Activated CD8-positive, alpha-beta memory T cell treated with anti-CD3 and anti-CD28 coated beads, Interleukin-2, amount 50 U/mL, for 24 hours (primary cell): ENCODE measurements around the gene DNALI1.
"Not testable (repeated sequence)": the region's sequence is repeated elsewhere in the genome, so short reads cannot be mapped to it uniquely, and the experiment has no call there.

ENCODE experiments used
- DNase-seq: peaks from one replicate; pipeline ENCODE4 v3.0.0-alpha.2; 2020; ENCODE audit errors: extremely low read depth

Gene DNALI1

GRCh38 chr1:37556712-37557196 lies at the start of gene DNALI1:
TSS of gene DNALI1 (plus strand) at chr1:37556940. CDS start at chr1:37556995, 55 bp downstream.
- DNase-seq = no peak

- no peak for DNase-seq
These were observed 47.6 kb upstream of the DNALI1 start for GRCh38 chr1:37509181-37509580.

- no peak for DNase-seq
These were observed 42.9 kb upstream of the DNALI1 start for GRCh38 chr1:37513795-37514349.

GRCh38 chr1:37514350-37515184 lies 42.2 kb upstream of the DNALI1 start, which contains the start of gene MEAF6:
TSS of gene MEAF6 (minus strand) at chr1:37514766. CDS start at chr1:37514746, 20 bp downstream.
- peak; percentile 26 for DNase-seq

- no peak for DNase-seq
These were observed 41.3 kb upstream of the DNALI1 start for GRCh38 chr1:37515185-37516034.

GRCh38 chr1:37517569-37517968 lies 39.2 kb upstream of the DNALI1 start:
- no peak for DNase-seq

GRCh38 chr1:37518241-37518640 lies 38.5 kb upstream of the DNALI1 start:
- not testable (repeated sequence) for DNase-seq

- DNase-seq = peak; percentile 40
These were observed 37.8 kb upstream of the DNALI1 start for GRCh38 chr1:37518929-37519328.

- DNase-seq = no peak
These were observed 37.1 kb upstream of the DNALI1 start for GRCh38 chr1:37519613-37520012.

- DNase-seq = not testable (repeated sequence)
These were observed 26.9 kb upstream of the DNALI1 start for GRCh38 chr1:37529888-37530287.

- DNase-seq = not testable (repeated sequence)
These were observed 24.2 kb upstream of the DNALI1 start for GRCh38 chr1:37532418-37533156.

- no peak for DNase-seq
These were observed 23.2 kb upstream of the DNALI1 start for GRCh38 chr1:37533317-37534093.

- DNase-seq = no peak
These were observed 19.4 kb upstream of the DNALI1 start for GRCh38 chr1:37537378-37537777.

- DNase-seq = not testable (repeated sequence)
These were observed 17.6 kb upstream of the DNALI1 start for GRCh38 chr1:37539154-37539553.

GRCh38 chr1:37540036-37540785 lies 16.5 kb upstream of the DNALI1 start:
- DNase-seq = no peak

- DNase-seq = no peak
These were observed 12.2 kb upstream of the DNALI1 start for GRCh38 chr1:37544530-37544929.

- no peak for DNase-seq
These were observed 11.7 kb upstream of the DNALI1 start for GRCh38 chr1:37545019-37545418.

GRCh38 chr1:37549341-37549740 lies 7.4 kb upstream of the DNALI1 start:
- no peak for DNase-seq

- no peak for DNase-seq
These were observed 3.2 kb upstream of the DNALI1 start for GRCh38 chr1:37553598-37553926.
